IMR-90 (cell line): Measurements from ENCODE around the gene ARPC4. TPM values are rescaled to one million over a fixed set of nuclear protein-coding genes. Genes with fewer than 3 reads are reported as not detected.

Experiments
- ATAC-seq: fragments of 200-7000 bp; cut with Tn5 transposase; 2 replicates; pipeline ENCODE4 v1.9.1; 2020; ENCODE audit warnings: low read depth, mild to moderate bottlenecking, moderate library complexity
- BruUV-seq: library from RNA; stranded (reverse); fragments of 400-500 nt; replicated peaks from 2 replicates; lab custom pipeline; 2021; lab: Mats Ljungman, UMichigan
- CTCF ChIA-PET: fragments of 300-600 bp; formaldehyde crosslinking; extraction: SDS; loops from one replicate; lab custom pipeline; 2021; ENCODE audit warnings: antibody characterized with exemption; lab: Yijun Ruan, JAX
- POLR2A ChIA-PET: fragments of 300-600 bp; sonication (Branson Sonifier 250); formaldehyde crosslinking; loops from one replicate; lab custom pipeline; 2022; ENCODE audit warnings: antibody characterized with exemption; ENCODE audit not compliant: unreplicated experiment; lab: Charles Lee
- DNase-seq: peaks from one replicate; pipeline ENCODE4 v3.0.0; 2013
- H2AFZ ChIP-seq: replicated peaks from 2 replicates; pipeline ENCODE3; 2013; ENCODE audit warnings: low read length, mild to moderate bottlenecking; ENCODE audit not compliant: poor library complexity
- H2AK5ac ChIP-seq: 2 replicates; pipeline ENCODE4 v1.6.1; 2013; ENCODE audit warnings: low read depth, low read length, inconsistent platforms
- H2AK9ac ChIP-seq: replicated peaks from 2 replicates; pipeline ENCODE3; 2013; ENCODE audit warnings: mild to moderate bottlenecking, low read depth, low read length, moderate library complexity; ENCODE audit not compliant: poor library complexity
- H2BK120ac ChIP-seq: 2 replicates; pipeline ENCODE4 v1.6.1; 2013; ENCODE audit warnings: low read depth, low read length, inconsistent platforms
- H2BK15ac ChIP-seq: 3 replicates; pipeline ENCODE4 v1.6.1; 2013; ENCODE audit warnings: low read depth, low read length, inconsistent platforms
- H2BK20ac ChIP-seq: 2 replicates; pipeline ENCODE4 v1.6.1; 2013; ENCODE audit warnings: low read depth, mild to moderate bottlenecking, inconsistent platforms, low read length, moderate library complexity
- H2BK5ac ChIP-seq: 2 replicates; pipeline ENCODE4 v1.6.1; 2013; ENCODE audit warnings: mild to moderate bottlenecking, low read depth, low read length, inconsistent platforms; ENCODE audit not compliant: poor library complexity, severe bottlenecking
- H3K14ac ChIP-seq: replicated peaks from 2 replicates; pipeline ENCODE4 v1.6.1; 2013; ENCODE audit warnings: low read depth, low read length, inconsistent platforms
- H3K18ac ChIP-seq: 2 replicates; pipeline ENCODE4 v1.6.1; 2013; ENCODE audit warnings: low read depth, low read length, control low read depth
- H3K23ac ChIP-seq: 2 replicates; pipeline ENCODE4 v1.6.1; 2013; ENCODE audit warnings: low read depth, low read length, inconsistent platforms
- H3K27ac ChIP-seq: 2 replicates; pipeline ENCODE4 v1.5.1; 2013; ENCODE audit warnings: mild to moderate bottlenecking, control low read depth, low read length; ENCODE audit not compliant: insufficient read depth
- H3K27me3 ChIP-seq: 2 replicates; pipeline ENCODE4 v1.6.1; 2013; ENCODE audit warnings: low read length; ENCODE audit not compliant: control insufficient read depth, insufficient read depth
- H3K36me3 ChIP-seq: 2 replicates; pipeline ENCODE4 v1.6.1; 2013; ENCODE audit warnings: low read length, mixed read lengths; ENCODE audit not compliant: control insufficient read depth, insufficient read depth
- H3K4ac ChIP-seq: 2 replicates; pipeline ENCODE4 v1.6.1; 2013; ENCODE audit warnings: low read depth, low read length, inconsistent platforms
- H3K4me1 ChIP-seq: 2 replicates; pipeline ENCODE4 v1.6.1; 2013; ENCODE audit warnings: low read length, mixed read lengths; ENCODE audit not compliant: control insufficient read depth, insufficient read depth
- H3K4me2 ChIP-seq: 2 replicates; pipeline ENCODE4 v1.6.1; 2013; ENCODE audit warnings: low read depth, mild to moderate bottlenecking, control low read depth, low read length, moderate library complexity
- H3K4me3 ChIP-seq: 2 replicates; pipeline ENCODE4 v1.5.1; 2013; ENCODE audit warnings: low read depth, mild to moderate bottlenecking, control low read depth, low read length, moderate library complexity; ENCODE audit not compliant: insufficient read depth
- H3K56ac ChIP-seq: 2 replicates; pipeline ENCODE4 v1.6.1; 2013; ENCODE audit warnings: low read length, inconsistent platforms; ENCODE audit not compliant: insufficient read depth; ENCODE audit errors: extremely low read depth
- H3K79me1 ChIP-seq, 2 experiments: 2 replicates each; pipeline ENCODE4 v1.6.1; 2013; ENCODE audit warnings: low read length in 2 of 2, inconsistent platforms in 1 of 2, low read depth in 1 of 2
- H3K9ac ChIP-seq: 2 replicates; pipeline ENCODE4 v1.6.1; 2013; ENCODE audit warnings: low read depth, low read length, control low read depth
- H3K9me1 ChIP-seq: 2 replicates; pipeline ENCODE4 v1.6.1; 2013; ENCODE audit warnings: low read length, inconsistent platforms; ENCODE audit not compliant: insufficient read depth
- H3K9me3 ChIP-seq: 2 replicates; pipeline ENCODE4 v1.6.1; 2013; ENCODE audit warnings: low read length; ENCODE audit not compliant: control insufficient read depth, insufficient read depth
- H4K20me1 ChIP-seq: 2 replicates; pipeline ENCODE4 v1.6.1; 2013; ENCODE audit warnings: low read length, inconsistent platforms; ENCODE audit not compliant: insufficient read depth
- H4K5ac ChIP-seq: 2 replicates; pipeline ENCODE4 v1.6.1; 2013; ENCODE audit warnings: mild to moderate bottlenecking, low read depth, low read length, control low read depth
- H4K8ac ChIP-seq, 2 experiments: 2 replicates each; pipeline ENCODE4 v1.6.1; 2013; ENCODE audit warnings: low read depth in 2 of 2, low read length in 2 of 2, control low read depth in 1 of 2, inconsistent platforms in 1 of 2
- H4K91ac ChIP-seq: 2 replicates; pipeline ENCODE4 v1.6.1; 2013; ENCODE audit warnings: low read depth, low read length, inconsistent platforms; ENCODE audit not compliant: insufficient read depth
- BHLHE40 ChIP-seq: fragments of 150-350 bp; IDR thresholded peaks from 2 replicates; pipeline ENCODE4 v1.6.1; 2016; ENCODE audit warnings: mild to moderate bottlenecking, low read depth, low read length
- CEBPB ChIP-seq: IDR thresholded peaks from 2 replicates; pipeline ENCODE4 v1.6.1; 2012; ENCODE audit warnings: low read depth, low read length, improper control_type of control experiment
- CHD1 ChIP-seq: IDR thresholded peaks from 2 replicates; pipeline ENCODE4 v1.6.1; 2012; ENCODE audit warnings: low read depth, low read length, improper control_type of control experiment
- FOS ChIP-seq: fragments of 150-350 bp; IDR thresholded peaks from 2 replicates; pipeline ENCODE4 v1.6.1; 2016; ENCODE audit warnings: low read depth, low read length
- MAFK ChIP-seq: IDR thresholded peaks from 2 replicates; pipeline ENCODE4 v1.6.1; 2012; ENCODE audit warnings: low read depth, low read length, improper control_type of control experiment
- MAZ ChIP-seq: IDR thresholded peaks from 2 replicates; pipeline ENCODE4 v1.6.1; 2012; ENCODE audit warnings: low read depth, mild to moderate bottlenecking, low read length, improper control_type of control experiment, moderate library complexity, borderline replicate concordance
- MXI1 ChIP-seq: IDR thresholded peaks from 2 replicates; pipeline ENCODE4 v1.6.1; 2012; ENCODE audit warnings: low read depth, mild to moderate bottlenecking, low read length, moderate library complexity, borderline replicate concordance
- NFE2L2 ChIP-seq: fragments of 150-350 bp; IDR thresholded peaks from 2 replicates; pipeline ENCODE4 v1.6.1; 2016; ENCODE audit warnings: low read depth, mild to moderate bottlenecking, low read length
- POLR2A ChIP-seq: IDR thresholded peaks from 2 replicates; pipeline ENCODE4 v1.6.1; 2012; ENCODE audit warnings: mild to moderate bottlenecking, low read depth, low read length
- RAD21 ChIP-seq: IDR thresholded peaks from 2 replicates; pipeline ENCODE4 v1.6.1; 2012; ENCODE audit warnings: low read length, improper control_type of control experiment
- RCOR1 ChIP-seq: IDR thresholded peaks from 2 replicates; pipeline ENCODE4 v1.6.1; 2012; ENCODE audit warnings: mild to moderate bottlenecking, low read length, improper control_type of control experiment; ENCODE audit not compliant: insufficient replicate concordance
- RFX5 ChIP-seq: IDR thresholded peaks from 2 replicates; pipeline ENCODE4 v1.8.0; 2012; ENCODE audit warnings: low read depth, mild to moderate bottlenecking, low read length, moderate library complexity
- SMC3 ChIP-seq: fragments of 150-350 bp; IDR thresholded peaks from 2 replicates; pipeline ENCODE4 v1.6.1; 2016; ENCODE audit warnings: low read depth, mild to moderate bottlenecking, antibody characterized with exemption, low read length, moderate library complexity
- WGBS, 2 experiments: methylation state at CpG; one replicate each; pipeline versions ENCODE4 v1.1.5 to v1.1.7; 2013; ENCODE audit warnings: missing lambda C conversion rate in 2 of 2; ENCODE audit not compliant: insufficient read length in 1 of 2; ENCODE audit errors: extremely low coverage in 2 of 2; 5-methylcytosine and 5-hydroxymethylcytosine counted together
- dilution Hi-C: fragments of 300-500 bp; cut with HindIII; formaldehyde crosslinking; loops from one replicate; pipeline ENCODE4 v1.14.3; 2018; ENCODE audit warnings: low sequenced_read_pairs; ENCODE audit not compliant: unreplicated experiment
- in situ Hi-C: fragments of 300-500 bp; cut with MboI; formaldehyde crosslinking; loops from 3 replicates; pipeline ENCODE4 v1.14.3; 2019; ENCODE audit warnings: low sequenced_read_pairs, inconsistent platforms, mixed read lengths
- intact Hi-C: fragments of 100-400 bp; cut with micrococcal nuclease; formaldehyde crosslinking; loops from 2 replicates; pipeline ENCODE4 v1.10.0; 2022
- polyA plus RNA-seq, 3 experiments: library from polyadenylated mRNA; depleted of rRNA; stranded (reverse); fragments of >200 nt; gene quantifications; 2 replicates each; pipeline ENCODE4 v1.2.3, GENCODE V29; 2012; ENCODE audit warnings: low replicate concordance in 1 of 3
- total RNA-seq: library from RNA; depleted of rRNA; stranded (reverse); fragments of >200 nt; gene quantifications from 2 replicates; pipeline ENCODE4 v1.2.3, GENCODE V29; 2012
- TF ChIP-seq, protein P1 (sequence below): fragments of 150-350 bp; IDR thresholded peaks from 2 replicates; pipeline ENCODE4 v1.6.1; 2016; ENCODE audit warnings: low read depth, mild to moderate bottlenecking, low read length, moderate library complexity, borderline replicate concordance
- TF ChIP-seq, protein P2 (sequence below): conservative IDR thresholded peaks from 2 replicates; pipeline ENCODE4 v1.5.1; 2012; ENCODE audit warnings: mild to moderate bottlenecking, low read depth, low read length, improper control_type of control experiment
- TF ChIP-seq, protein P3 (sequence below): fragments of 150-350 bp; IDR thresholded peaks from 2 replicates; pipeline ENCODE4 v1.6.1; 2017; ENCODE audit warnings: mild to moderate bottlenecking, antibody characterized with exemption, low read length, low read depth

Gene ARPC4
- total and polyA plus RNA-seq, 2 of the 4 experiments (the other 2 are of a cell fraction) = 188 to 383 TPM

DNA sequence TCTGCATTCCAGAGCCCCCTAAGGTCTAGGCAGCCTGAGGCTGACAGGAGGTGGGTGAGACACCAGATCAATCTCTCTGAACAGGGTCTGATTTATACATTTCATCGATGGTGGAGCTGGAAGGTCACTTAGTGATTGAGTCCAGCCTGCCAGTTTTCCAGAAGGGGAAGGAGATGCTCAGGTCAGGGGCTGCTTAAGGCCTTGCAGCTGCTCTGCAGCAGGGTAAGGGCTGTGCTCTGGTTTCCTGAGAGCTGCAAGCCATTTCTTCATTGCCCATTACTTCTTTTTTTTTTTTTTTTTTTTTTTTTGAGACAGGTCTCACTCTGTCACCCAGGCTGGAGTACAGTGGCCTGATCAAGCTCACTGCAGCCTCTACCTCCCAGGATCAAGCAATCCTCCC, 11.3 kb upstream of the ARPC4 start:
- DNase-seq (no peak), ATAC-seq (no peak)
- Histone ChIP-seq H3K23ac (no peak overlapping the region), H3K79me1 (peaks cover 3% of the 10 kb centered on the region in 2 experiments; a peak in 2 of 4 replicates), H3K4me3 (no peak overlapping the region), H3K4ac (no peak overlapping the region), H2BK5ac (no peak overlapping the region), H3K4me2 (no peak overlapping the region), H2BK20ac (no peak overlapping the region), H2AK5ac (no peak overlapping the region), H4K91ac (no peak overlapping the region), H3K18ac (no peak overlapping the region), H3K56ac (no peak overlapping the region), H3K9me3 (no peaks in the 10 kb centered on the region), H2AK9ac (no peak overlapping the region), H3K4me1 (peaks cover 3% of the 10 kb centered on the region), H3K9me1 (peaks cover 9% of the 10 kb centered on the region; the same call in 1 of the 2 replicates), H2AFZ (no peak overlapping the region), H3K14ac (no peak overlapping the region), H3K27ac (no peak overlapping the region), H4K20me1 (no peaks in the 10 kb centered on the region), H3K27me3 (no peaks in the 10 kb centered on the region), H4K8ac (no peak overlapping the region), H2BK15ac (no peak overlapping the region), H3K9ac (no peak overlapping the region), H4K5ac (no peak overlapping the region), H2BK120ac (no peak overlapping the region), H3K36me3 (peaks cover 41% of the 10 kb centered on the region)
- POLR2A ChIA-PET = no interaction called here
- TF ChIP-seq POLR2A (no peak), MAFK (no peak), MAZ (no peak), RCOR1 (no peak), BHLHE40 (no peak), FOS (no peak), SMC3 (no peak), MXI1 (no peak), RFX5 (no peak), CEBPB (no peak), NFE2L2 (no peak), RAD21 (no peak), CHD1 (no peak)
- TF ChIP-seq, protein P1, sequence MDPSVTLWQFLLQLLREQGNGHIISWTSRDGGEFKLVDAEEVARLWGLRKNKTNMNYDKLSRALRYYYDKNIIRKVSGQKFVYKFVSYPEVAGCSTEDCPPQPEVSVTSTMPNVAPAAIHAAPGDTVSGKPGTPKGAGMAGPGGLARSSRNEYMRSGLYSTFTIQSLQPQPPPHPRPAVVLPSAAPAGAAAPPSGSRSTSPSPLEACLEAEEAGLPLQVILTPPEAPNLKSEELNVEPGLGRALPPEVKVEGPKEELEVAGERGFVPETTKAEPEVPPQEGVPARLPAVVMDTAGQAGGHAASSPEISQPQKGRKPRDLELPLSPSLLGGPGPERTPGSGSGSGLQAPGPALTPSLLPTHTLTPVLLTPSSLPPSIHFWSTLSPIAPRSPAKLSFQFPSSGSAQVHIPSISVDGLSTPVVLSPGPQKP = no peak
- TF ChIP-seq, protein P2, sequence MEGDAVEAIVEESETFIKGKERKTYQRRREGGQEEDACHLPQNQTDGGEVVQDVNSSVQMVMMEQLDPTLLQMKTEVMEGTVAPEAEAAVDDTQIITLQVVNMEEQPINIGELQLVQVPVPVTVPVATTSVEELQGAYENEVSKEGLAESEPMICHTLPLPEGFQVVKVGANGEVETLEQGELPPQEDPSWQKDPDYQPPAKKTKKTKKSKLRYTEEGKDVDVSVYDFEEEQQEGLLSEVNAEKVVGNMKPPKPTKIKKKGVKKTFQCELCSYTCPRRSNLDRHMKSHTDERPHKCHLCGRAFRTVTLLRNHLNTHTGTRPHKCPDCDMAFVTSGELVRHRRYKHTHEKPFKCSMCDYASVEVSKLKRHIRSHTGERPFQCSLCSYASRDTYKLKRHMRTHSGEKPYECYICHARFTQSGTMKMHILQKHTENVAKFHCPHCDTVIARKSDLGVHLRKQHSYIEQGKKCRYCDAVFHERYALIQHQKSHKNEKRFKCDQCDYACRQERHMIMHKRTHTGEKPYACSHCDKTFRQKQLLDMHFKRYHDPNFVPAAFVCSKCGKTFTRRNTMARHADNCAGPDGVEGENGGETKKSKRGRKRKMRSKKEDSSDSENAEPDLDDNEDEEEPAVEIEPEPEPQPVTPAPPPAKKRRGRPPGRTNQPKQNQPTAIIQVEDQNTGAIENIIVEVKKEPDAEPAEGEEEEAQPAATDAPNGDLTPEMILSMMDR = no peak
- TF ChIP-seq, protein P3, sequence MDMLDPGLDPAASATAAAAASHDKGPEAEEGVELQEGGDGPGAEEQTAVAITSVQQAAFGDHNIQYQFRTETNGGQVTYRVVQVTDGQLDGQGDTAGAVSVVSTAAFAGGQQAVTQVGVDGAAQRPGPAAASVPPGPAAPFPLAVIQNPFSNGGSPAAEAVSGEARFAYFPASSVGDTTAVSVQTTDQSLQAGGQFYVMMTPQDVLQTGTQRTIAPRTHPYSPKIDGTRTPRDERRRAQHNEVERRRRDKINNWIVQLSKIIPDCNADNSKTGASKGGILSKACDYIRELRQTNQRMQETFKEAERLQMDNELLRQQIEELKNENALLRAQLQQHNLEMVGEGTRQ = no peak
- no TSS peak for BruUV-seq
- 40% methylated on average over 1 of the region's 1 CpG; no CpG with 5 or more reads in 1 of the 2 experiments for WGBS, 2 experiments
- CTCF ChIA-PET = no interaction called here
- in situ Hi-C loops (no loop called here), dilution Hi-C loops (no loop called here), intact Hi-C loops (no loop called here)
